Cardiac septum (tissue), 1 donor: ENCODE data around the gene GAMT. TPM values are rescaled to one million over a fixed set of nuclear protein-coding genes. Genes with fewer than 3 reads are reported as not detected.

Experiments
- DNase-seq: peaks from one replicate; pipeline ENCODE4 v3.0.0-alpha.2; 2020; ENCODE audit warnings: low spot score
- intact Hi-C: fragments of 100-400 bp; cut with DNase I; formaldehyde crosslinking; loops from one replicate; pipeline ENCODE4 v1.14.0; 2022
- total RNA-seq: library from RNA; stranded (reverse); fragmentation: NEBNext Ultra II Directional; extraction: Animal tissue kit (Norgen Biotek cat#: 25700); gene quantifications from one replicate; pipeline ENCODE4 v1.2.1, GENCODE V29; 2021
- donor health status: DM: no; HTN: no; CAD: no.

GAMT gene
- total RNA-seq, 1 donor from 2014 or later = 51.6 TPM

DNA sequence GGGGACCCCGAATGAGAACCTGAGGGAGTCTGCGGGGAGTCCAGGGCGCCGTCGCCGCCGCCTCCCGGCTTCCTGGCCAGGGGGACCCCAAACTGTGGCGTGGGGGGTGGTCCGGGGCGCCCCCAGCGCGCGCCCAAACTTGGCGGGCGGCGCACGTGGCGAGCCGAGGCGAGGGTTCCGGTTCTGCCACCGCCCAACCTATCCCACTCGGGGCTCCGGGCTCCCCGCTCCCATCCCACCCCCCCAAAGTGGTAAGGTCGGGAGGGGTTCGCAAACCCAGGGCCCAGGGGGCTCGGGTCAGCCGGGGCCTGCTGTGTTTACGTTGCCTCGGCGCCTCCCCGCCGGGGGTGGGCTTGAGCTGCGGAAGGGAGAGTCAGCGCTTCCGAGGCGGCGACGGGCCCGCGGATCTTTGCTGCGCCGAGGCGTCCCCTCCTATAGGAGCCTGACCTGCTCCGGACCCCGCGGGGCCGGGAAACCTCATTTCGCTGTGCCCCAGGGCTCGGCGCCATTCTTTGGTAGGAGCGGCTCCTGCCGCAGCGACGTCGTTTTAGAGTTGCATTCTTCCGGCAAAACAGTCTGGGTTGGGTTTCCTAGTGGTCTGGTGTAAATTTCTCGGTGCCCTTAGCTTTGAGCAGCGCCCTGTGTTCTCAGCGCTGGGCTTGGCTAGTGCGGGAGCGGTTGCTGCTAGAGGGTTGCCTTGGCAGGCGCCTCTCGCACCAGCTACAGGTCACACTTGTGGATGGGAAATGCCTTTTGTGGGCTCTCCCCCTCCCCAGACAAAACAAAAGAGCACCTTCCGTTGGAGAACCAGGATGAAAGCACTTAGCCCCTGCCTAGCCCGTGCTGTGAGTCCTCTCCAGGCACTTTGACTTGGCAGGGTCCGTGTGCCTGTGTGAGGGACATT lies 7.2 kb upstream of the GAMT start:
- intact Hi-C loops = loop anchor here (5.0 kb wide), 1 partner anchor 34 kb away; no protein-coding TSS in a partner anchor

DNA sequence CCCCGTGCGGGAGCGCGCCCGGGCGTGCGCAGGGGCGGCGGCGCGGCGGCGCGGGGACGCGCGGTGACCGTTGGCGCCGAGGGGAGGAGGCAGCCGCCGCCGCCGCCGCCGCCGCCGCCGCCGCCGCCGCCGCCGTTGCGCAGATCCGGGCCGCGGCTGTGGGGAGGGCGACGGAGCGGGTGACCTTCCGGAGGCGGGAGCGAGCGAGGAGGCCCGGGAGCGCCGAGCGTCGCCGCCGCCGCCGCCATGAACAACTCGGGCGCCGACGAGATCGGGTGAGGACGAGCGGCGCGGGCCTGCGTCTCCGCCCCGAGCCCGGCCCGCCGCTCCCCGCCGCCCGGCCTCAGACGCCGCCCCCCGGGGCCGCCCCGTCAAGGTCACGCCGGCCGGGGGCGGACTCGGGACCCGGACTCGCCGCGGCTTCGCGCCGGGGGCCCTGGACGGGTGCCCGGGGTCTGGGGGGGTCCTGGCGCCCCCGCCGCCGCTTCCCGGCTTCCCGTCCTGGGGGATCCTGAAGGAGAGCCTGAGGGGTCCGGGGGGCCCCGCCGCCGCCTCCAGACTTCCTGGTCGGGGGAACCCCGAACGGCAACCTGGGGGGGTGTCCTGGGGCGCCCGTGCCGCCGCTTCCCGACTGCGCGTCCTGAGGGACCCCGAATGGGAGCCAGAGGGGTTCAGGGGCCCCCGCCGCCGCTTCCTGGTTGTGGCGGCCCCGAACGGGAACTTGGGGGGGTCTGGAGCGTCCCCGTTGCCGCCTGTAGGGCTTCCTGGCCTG lies 6.4 kb upstream of the GAMT start, which contains the start of gene DAZAP1:
Gene DAZAP1, plus strand, starts transcription at position 59 of the 772 bp plus-strand sequence. Its CDS starts 188 bp downstream, at position 247.
- intact Hi-C loops = loop anchor here (5.0 kb wide), 1 partner anchor 35 kb away; no protein-coding TSS in a partner anchor

More for the DNA sequence above, 7.2 kb upstream of the GAMT start:
- DNase-seq = no peak

DNA sequence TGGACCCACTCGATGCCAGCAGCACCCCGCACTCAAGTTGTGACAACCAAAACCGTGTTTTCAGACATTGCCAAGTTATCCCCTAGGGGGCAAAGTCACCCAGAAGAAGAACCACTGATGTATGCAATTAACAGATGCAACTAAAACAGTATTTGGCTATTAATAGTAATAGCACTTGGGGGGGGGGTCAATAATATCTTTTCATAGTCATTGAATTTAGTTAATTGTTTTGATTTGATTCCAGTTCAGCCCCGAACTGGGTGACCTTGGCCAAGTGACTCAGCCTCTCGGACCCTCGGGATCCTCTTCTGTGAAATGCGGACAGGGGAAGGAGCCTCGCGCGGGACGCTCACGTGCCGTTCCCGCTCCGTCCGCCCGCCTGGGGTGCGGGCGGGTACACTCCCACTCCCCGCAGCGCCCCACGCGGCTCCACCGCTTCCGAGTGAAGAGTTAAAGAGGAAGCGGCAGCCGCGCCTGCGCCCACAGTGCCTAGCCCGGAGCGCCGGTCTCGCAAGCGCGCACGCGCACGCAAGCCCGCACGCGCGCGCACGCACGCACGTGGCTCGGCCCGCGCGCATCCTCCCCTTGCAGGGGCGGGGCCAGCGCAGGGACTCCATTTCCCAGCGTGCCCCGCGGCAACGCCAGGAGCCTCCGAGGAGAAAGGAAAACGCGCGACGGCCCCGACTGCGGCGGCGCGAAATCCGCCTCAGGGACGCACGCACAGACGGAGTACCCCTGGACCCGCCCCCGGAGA lies 5.6 kb upstream of the GAMT start:
- DNase-seq = peak; percentile 99
- intact Hi-C loops = loop anchor here (5.0 kb wide), 1 partner anchor 35 kb away; no protein-coding TSS in a partner anchor

More for the DNA sequence above, 6.4 kb upstream of the GAMT start, which contains the start of gene DAZAP1:
- no peak for DNase-seq

DNA sequence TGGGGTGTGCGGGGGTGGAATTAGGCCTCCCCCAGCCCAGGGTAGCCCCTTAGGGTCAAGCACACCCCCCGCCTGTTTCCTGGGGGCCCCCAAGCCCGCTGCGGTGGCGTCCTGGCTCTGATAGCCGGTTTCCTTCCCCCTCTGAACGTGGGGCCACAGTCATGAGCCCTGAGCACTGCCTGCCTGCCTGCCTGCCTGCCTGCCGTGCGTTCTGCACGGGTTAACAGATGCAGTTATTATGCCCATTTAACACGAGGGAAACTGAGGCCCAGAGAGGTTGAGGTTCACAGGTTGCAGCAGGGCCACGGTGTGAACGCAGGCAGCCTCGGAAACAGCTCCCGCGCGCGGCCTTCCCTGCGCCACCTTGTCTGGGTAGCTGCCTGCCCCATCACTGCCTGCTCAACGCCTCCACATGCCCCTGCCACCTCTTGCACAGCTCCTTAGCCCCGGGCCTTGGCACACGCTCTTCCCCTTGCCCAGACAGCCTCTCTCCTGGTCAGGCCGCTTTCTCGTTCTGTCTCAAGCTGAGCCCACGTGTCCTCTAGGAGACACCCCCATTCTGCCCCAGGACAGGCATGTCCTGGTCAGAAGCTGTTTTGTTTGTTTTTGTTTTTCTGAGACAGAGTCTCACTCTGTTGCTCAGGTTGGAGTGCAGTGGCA lies 1.2 kb upstream of the GAMT start:
- no peak for DNase-seq
- intact Hi-C loops = no loop called here

DNA sequence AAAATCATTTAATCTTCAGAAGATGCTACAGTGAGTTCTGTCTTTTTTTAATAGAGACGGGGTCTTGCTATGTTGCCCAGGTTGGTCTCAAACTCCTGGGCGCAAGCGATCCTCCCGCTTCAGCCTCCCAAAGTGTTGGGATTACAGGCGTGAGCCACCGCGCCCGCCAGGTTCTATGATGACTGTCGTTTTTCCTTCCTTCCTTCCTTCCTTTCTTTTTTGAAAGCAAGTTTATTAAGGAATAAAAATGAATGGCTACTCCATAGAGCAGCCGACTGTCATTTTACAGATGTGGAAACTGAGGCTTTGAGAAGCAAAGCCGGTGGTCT lies 511 bp upstream of the GAMT start:
- no peak for DNase-seq
- intact Hi-C loops = no loop called here

DNA sequence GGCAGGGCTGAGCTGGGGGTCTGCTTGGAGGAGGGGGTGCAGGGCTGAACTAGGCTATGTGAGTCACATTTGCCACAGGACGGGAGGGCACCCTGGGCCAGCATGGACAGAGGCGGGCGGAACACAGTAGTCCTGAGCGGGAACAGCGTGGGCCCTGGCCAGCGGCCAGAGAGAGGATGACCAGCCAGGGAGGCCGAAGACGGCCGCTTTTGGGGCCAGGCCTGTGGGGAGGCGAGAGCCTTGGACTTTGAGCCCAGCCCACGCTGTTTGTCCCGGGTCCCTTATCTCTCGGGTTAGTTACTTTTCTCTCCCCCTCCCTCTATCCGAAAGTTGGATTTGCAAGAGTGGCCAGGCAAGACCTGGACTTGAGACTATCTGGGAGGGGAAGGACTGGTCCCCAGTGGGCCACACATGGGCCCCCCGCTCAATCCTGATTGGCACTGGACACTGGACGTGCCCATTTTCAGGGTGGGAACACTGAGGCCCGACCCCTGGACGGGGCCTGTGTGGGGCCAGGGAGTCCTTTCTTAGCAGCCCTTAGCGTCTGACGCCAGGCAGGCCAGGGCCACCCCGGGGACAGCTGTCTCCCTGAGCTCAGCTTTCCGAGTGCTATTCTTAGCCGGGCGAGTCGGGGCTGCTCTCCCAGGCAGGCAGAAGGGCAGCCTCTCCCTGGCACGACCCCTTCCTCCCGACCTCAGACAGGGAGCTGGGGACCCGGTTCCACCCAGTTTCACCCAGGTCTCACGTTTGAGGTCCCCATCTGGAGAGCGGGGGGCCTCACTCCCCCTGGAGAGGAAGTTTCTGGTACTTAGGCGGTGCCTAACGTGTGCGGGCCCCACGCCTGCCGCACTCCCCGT lies 833 bp downstream of the GAMT start:
- peak; percentile 88 for DNase-seq
- intact Hi-C loops = no loop called here

DNA sequence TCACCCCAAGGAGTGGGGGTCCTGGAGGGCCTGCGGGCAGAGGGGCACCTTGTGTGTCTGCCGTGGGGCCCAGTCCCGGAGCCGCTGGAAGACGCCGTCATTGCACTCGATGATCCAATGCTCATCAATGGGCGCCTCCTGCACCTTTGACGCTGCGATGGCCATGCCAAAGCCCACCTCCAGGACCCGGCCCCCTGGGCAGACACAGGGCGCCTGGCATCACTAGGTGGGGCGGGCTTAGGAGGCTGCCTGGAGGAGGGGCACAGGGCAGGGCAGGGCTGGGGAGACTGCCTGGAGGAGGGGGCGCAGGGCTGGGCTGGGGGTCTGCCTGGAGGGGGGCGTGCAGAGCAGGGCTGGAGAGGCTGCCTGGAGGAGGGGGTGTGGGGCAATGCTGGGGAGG lies 1.6 kb downstream of the GAMT start:
- intact Hi-C loops = no loop called here
- DNase-seq = no peak

DNA sequence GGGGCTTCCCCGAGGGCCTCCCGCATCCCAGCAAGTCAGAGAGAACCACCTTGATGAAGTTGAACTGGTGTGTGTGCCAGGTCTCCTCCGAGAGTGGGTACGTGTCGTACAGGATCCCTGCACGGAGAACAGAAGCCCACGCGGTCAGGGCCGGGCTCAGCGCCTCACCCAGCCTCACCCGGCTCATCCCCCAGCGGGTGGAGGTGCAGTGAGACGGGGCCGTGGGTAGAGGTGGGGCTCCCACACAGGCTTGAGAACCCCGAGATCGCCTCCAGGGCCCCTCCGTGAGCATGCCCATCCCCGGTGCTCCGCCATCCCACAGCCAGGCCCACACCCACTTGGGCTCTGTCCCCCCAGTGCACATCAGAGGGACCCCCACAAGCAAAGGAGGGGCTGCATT lies 2.3 kb downstream of the GAMT start:
- intact Hi-C loops = no loop called here
- no peak for DNase-seq

DNA sequence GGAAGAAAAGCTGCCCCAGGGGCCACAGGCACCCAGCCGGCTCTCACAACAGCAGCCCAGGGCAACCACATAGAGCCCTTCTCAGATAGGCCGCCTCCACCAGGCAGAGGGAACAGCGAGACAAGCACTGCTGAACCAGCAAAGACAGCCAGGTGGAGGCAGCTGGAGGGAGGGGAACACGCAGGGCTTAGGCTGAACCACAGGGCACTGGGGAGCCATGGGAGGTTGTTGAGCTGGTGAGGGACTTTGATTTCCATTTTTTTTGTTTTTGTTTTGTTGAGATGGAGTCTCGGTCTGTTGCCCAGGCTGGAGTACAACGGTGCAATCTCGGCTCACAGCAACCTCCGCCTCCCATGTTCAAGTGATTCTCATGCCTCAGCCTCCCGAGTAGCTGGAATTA lies 3.5 kb downstream of the GAMT start:
- intact Hi-C loops = no loop called here
- no peak for DNase-seq

DNA sequence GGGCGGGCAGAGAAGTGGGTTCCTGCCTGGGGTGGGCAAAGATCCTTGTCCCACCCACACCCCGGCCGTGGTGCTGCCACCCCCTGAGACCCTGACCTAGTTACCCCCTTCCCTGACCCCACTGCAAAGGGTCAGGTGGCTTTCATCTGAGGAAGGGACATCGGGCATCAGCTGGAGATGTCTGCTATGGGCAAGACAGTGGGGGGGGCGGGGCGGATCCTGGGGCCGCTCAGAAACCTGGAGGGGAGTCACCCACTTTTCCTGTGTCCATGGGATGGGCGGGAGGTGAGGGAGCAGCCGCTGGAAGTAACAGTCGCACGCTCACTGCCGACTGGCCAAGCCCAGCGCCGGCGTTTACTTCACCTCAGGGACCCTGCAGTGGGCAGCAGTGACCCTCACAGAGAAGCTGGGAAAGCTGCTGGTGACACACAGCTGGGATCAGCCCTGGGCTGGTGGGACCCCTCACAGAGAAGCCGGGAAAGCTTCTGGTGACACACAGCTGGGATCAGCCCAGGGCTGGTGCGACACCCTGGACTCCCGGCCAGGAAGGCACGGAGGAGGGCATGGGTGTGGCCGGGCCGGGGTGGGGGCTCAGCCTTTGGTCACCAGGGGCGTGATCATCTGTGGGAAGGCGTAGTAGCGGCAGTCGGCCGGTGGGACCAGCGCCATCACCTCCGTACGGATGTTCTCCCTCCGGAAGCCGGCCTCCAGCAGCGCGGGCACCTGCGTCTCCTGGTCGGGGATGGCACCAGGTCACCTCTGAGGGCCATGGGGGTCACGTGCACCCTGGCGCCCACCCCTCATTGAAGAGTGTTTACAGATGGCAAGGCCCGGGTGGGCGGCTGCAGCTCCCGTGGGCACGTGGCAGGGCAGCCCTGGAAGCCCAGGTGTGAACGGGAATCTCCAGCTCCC lies 4.3 kb downstream of the GAMT start:
- intact Hi-C loops = no loop called here
- no peak for DNase-seq

DNA sequence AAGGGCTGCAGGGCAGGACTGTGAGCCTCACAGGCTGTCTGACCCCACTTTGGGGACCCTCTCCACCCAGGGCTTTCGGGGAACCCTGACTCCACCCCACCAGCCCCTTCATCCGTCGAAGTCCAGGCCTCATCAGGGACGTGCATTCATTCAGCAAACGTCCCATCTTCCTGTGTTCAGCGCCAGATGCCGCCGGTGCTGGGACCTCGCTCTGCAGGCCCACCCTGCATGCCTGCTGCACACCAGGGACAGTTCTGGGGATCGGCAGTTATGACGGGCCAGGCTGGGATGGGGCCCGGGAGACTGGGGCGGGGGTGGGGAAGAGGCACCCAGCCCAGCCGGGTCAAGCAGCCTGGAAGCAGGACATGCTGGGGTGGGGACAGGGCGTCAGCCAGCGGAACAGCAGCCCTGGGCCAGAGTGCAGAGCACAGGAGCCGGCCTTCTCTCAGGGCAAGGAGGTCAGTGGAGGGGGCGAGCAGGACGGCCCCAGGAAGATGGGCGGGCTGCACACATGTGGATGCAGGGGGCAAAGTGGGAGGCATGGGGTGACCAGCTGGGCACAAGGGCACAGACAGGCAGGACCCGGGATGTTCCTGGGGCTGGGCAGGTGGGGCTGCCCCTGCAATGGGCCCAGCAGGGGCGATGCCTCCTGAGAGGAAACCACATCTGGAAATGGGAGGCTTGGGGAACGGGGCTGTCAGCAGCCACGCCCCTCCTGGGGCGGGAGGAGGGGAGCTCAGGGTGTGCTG lies 5.1 kb downstream of the GAMT start:
- no peak for DNase-seq
- intact Hi-C loops = no loop called here

DNA sequence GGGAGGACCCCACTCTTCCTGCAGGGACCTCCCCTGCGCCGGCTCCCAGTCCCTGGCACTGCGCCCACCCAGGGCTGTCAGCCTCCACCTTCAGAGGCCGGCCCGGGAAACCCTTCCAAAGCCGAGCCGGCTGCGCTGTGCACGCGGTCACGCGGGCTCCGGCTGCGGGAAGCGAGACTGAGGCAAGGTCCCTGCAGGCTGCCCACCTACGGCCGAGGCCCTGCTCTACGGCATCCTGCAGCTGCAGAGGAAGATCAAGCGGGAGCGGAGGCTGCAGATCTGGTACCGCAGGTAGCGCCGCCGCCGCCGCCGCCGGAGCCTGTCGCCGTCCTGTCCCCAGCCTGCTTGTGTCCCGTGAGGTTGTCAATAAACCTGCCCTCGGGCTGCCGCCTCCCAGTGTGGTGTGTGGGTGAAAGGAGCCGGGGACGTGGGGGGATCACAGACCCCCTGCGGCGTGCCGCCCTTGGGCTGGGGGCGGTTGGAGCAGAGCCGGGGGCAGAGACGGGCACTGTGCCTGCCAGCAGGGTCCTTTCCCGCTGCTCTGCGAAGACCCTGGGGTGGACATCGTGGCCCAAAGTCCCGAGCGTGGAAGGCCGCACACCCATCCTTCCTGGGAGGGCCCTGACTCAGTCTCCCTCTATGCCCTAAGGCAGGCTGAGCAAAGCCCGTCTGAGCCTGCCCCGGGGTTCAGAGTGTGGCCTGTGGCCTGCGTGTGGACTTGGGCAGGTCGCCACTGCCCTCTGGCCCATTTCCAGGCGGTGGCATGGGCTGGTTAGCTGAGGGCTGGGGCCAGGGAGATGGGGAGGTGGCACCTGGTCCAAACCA lies 5.9 kb downstream of the GAMT start:
- intact Hi-C loops = no loop called here
- no peak for DNase-seq

DNA sequence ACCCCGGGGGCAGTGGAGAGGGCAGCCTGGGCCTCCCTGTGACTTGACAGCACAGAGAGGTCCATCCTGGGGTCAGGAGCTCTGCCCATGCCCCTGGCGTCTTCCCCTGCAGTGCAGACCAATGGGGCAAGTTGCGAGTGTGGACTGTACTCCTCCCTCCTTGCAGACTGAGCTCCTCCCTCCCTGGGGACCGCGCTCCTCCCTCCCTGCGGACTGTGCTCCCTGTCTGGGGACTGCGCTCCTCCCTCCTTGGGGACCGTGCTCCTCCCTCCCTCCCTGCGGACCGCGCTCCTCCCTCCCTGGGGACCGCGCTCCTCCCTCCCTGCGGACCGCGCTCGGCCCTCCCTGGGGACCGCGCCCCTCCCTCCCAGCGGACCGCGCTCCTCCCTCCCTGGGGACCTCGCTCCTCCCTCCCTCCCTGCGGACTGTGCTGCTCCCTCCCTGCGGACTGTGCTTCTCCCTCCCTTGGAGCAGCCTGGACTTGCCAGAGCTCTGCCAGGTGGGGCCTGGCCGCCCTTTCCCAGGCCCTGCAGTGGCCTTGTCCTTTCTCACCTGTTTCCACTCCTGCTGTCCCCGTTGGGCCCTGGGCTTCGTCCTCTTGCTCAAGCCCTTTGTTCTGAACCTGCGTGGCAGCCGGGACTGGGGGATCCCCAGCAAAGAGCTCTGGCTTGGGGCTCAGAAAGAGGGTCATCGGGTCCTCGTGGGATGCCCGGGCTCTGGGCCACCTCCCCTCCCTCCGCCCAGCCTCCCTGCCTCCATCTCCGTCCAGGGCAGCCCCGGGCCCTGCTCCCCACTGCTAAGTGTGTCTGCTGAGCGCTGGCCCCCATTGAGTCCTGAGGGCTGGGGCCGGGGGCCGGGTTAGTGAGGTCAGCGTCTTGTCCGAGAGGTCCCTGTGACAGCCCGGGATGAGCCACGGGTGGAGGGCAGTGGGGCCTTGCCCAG lies 6.8 kb downstream of the GAMT start:
- intact Hi-C loops = no loop called here
- no peak for DNase-seq

DNA sequence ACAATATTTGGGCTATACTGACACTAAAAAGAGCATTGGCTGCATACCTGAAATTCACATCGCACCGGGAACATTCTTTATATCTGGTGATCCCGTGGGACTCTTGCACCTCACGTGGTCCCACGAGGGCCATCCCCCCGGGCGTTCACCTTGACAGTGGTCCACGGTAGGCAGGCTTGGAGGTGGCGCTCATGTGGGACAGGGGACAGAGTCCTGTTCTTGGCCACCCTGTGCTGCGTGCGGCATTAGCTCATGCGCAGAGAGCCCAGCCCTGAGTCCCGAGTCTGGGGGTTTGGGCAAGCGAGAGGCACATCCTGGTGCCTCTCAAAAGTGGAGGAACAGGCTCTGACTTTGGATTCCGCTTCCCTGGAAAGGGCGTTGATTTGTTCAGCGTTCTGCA lies 7.5 kb downstream of the GAMT start:
- intact Hi-C loops = no loop called here
- DNase-seq = no peak
